BE2C (cell line): Measurements from ENCODE around the gene BCKDHB.

Source experiments
- DNase-seq: peaks from one replicate; pipeline ENCODE4 v3.0.0-alpha.2; 2020
- H3K27me3 ChIP-seq: fragments of 250-450 bp; sonication (Bioruptor Pico); 2 replicates; pipeline ENCODE4 v1.5.1; 2020; ENCODE audit warnings: mild to moderate bottlenecking
- H3K36me3 ChIP-seq: fragments of 250-450 bp; sonication (Bioruptor Pico); 2 replicates; pipeline ENCODE4 v1.5.1; 2020; ENCODE audit warnings: mild to moderate bottlenecking
- H3K4me1 ChIP-seq: fragments of 250-450 bp; sonication (Bioruptor Pico); 2 replicates; pipeline ENCODE4 v1.5.1; 2020
- H3K4me3 ChIP-seq: 2 replicates; pipeline ENCODE4 v1.5.1; 2011; ENCODE audit warnings: low read depth, low read length
- H3K9me3 ChIP-seq: fragments of 250-450 bp; sonication (Bioruptor Pico); 2 replicates; pipeline ENCODE4 v1.5.1; 2020
- TF ChIP-seq, protein P1 (sequence below): IDR thresholded peaks from 2 replicates; pipeline ENCODE4 v1.5.1; 2012; ENCODE audit warnings: mild to moderate bottlenecking, low read depth, low read length

Gene BCKDHB

DNA sequence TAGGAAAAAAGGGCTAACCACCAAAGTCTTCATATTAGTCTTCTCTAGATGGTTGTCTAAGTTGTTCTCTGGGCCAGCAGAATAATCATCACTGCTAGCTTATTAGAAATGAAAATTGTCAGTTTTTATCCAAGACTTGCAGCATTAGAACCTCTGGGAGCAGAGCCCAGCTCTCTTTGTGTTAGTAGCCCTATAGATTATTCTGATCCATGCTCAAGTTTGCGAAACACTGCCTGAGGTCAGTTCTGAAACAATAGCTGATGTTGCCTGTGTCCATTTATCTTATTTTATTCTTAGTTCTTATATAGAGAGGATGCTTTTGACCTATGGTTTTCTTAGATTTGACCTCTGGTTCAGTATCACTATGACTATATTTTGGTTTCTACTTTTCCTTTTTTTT, 66.9 kb downstream of the BCKDHB start:
- TF ChIP-seq, protein P1, sequence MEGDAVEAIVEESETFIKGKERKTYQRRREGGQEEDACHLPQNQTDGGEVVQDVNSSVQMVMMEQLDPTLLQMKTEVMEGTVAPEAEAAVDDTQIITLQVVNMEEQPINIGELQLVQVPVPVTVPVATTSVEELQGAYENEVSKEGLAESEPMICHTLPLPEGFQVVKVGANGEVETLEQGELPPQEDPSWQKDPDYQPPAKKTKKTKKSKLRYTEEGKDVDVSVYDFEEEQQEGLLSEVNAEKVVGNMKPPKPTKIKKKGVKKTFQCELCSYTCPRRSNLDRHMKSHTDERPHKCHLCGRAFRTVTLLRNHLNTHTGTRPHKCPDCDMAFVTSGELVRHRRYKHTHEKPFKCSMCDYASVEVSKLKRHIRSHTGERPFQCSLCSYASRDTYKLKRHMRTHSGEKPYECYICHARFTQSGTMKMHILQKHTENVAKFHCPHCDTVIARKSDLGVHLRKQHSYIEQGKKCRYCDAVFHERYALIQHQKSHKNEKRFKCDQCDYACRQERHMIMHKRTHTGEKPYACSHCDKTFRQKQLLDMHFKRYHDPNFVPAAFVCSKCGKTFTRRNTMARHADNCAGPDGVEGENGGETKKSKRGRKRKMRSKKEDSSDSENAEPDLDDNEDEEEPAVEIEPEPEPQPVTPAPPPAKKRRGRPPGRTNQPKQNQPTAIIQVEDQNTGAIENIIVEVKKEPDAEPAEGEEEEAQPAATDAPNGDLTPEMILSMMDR: no peak
- DNase-seq: no peak
- H3K27me3 ChIP-seq: no peaks in the 10 kb centered on the region
- H3K9me3 ChIP-seq: no peaks in the 10 kb centered on the region
- no peaks in the 10 kb centered on the region; the same call in 1 of the 2 replicates for H3K4me1 ChIP-seq
- H3K4me3 ChIP-seq: no peak overlapping the region
- no peaks in the 10 kb centered on the region for H3K36me3 ChIP-seq

GRCh38 chr6:80174900-80175572, 68.6 kb downstream of the BCKDHB start:
- TF ChIP-seq, protein P1: no peak
- H3K4me1 ChIP-seq: no peaks in the 10 kb centered on the region; the same call in 1 of the 2 replicates
- no peaks in the 10 kb centered on the region for H3K9me3 ChIP-seq
- no peaks in the 10 kb centered on the region for H3K27me3 ChIP-seq
- H3K4me3 ChIP-seq: no peak overlapping the region
- no peak for DNase-seq
- H3K36me3 ChIP-seq: no peaks in the 10 kb centered on the region

GRCh38 chr6:80179695-80180094, 73.2 kb downstream of the BCKDHB start:
- no peaks in the 10 kb centered on the region for H3K9me3 ChIP-seq
- H3K27me3 ChIP-seq: no peaks in the 10 kb centered on the region
- TF ChIP-seq, protein P1: no peak
- no peak overlapping the region for H3K4me3 ChIP-seq
- DNase-seq: no peak
- H3K4me1 ChIP-seq: no peaks in the 10 kb centered on the region; the same call in 1 of the 2 replicates
- H3K36me3 ChIP-seq: no peaks in the 10 kb centered on the region

DNA sequence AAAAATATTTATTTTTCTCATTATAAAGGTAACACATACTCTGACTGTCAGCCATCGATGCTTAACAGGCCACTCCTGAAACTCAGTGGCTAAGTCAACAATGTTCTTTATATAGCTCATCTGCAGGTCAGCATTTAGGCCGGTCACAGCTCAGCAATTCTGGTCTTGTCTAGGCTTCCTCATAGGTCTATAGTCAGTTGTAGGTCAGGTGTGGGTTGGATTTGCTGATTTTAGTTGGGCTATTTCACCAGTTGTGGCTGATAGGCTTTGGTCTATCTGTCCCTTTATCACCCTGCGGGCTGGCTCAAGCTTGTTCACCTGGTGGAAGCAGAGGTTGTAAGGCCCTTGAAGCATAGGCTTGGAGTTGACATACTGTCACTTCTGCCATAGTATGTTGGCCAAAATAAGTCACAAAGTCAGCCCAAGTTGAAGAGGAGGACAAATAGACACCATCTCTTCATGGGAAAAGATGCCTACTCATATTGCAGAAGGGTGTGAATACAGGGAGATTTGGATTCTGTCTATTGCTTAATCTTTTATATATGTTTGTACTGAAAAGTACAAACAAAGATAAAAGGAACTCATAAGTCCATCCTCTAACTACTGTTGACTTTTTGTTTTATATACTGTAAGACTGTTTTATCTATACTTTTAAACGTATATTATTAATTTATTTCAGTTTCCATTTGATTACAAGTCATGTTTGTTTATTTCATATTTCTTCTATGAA, 75.0 kb downstream of the BCKDHB start:
- Histone ChIP-seq H3K4me1 (no peaks in the 10 kb centered on the region; the same call in 1 of the 2 replicates), H3K9me3 (peaks cover 3% of the 10 kb centered on the region; the same call in 1 of the 2 replicates), H3K4me3 (no peak overlapping the region), H3K36me3 (no peaks in the 10 kb centered on the region), H3K27me3 (no peaks in the 10 kb centered on the region)
- TF ChIP-seq, protein P1: no peak
- DNase-seq: no peak

DNA sequence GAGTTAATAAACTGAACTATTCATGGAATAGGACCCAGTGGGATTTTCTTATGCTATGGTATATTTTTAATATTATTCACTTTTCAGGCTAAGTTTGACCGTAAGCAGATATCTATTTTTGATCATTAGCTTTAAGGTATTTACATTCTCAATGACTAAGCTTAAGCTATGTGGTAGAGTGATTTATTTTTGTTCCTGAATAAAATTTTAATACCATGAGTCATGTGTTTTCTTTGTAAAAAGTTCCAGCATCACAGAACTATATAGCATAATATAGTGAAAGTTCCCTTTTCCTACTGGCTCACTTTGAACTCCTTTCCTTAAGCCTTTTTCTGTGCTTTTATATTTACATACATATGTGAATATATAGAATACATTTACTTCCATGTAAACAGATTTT, 75.8 kb downstream of the BCKDHB start:
- DNase-seq: no peak
- peaks cover 3% of the 10 kb centered on the region; the same call in 1 of the 2 replicates for H3K9me3 ChIP-seq
- no peak overlapping the region for H3K4me3 ChIP-seq
- H3K27me3 ChIP-seq: no peaks in the 10 kb centered on the region
- no peaks in the 10 kb centered on the region for H3K36me3 ChIP-seq
- no peaks in the 10 kb centered on the region; the same call in 1 of the 2 replicates for H3K4me1 ChIP-seq
- TF ChIP-seq, protein P1: no peak
